ENCODE measurements around the gene ASCC3. TPM values are rescaled to one million over a fixed set of nuclear protein-coding genes. Genes with fewer than 3 reads are reported as not detected.

The ASCC3 gene
- total RNA-seq, 2 donors from 2014 or later: 61.7 to 81.6 TPM

GRCh38 chr6:100464903-100465700 is 416.0 kb downstream of the ASCC3 start, which contains the start of gene SIM1:
Gene SIM1, minus strand, starts transcription at chr6:100464921. Its CDS starts 1,453 bp downstream, at chr6:100463468.
- no peak for DNase-seq (ENCODE audit: low spot score)
- H3K4me3 Mint-ChIP-seq: peak within 1 kb of the TSS; percentile 22
- peaks cover 23% of the 10 kb centered on the region for H3K36me3 Mint-ChIP-seq
- peaks cover 5 to 19% of the 10 kb centered on the region in 2 donors for H3K4me1 Mint-ChIP-seq (ENCODE audit: low read depth in 2 of 2)
- peaks cover 50 to 72% of the 10 kb centered on the region in 2 donors for H3K27me3 Mint-ChIP-seq
- peak; percentile 65 to 72 for ATAC-seq
- H3K27ac Mint-ChIP-seq: no peak within 1 kb of the TSS
- no peaks in the 10 kb centered on the region for H3K9me3 Mint-ChIP-seq

- H3K27ac Mint-ChIP-seq: no peak overlapping the region
These were observed 416.8 kb downstream of the ASCC3 start for GRCh38 chr6:100464162-100464851.

GRCh38 chr6:100463630-100464161 is 417.4 kb downstream of the ASCC3 start:
- Mint-ChIP-seq H3K27ac (peak overlapping the region in 1 of 2 donors; percentile 41), H3K4me3 (no peak overlapping the region)

More at GRCh38 chr6:100464162-100464851, 416.8 kb downstream of the ASCC3 start:
- Mint-ChIP-seq H3K4me3 (no peak overlapping the region), H3K27me3 (peaks cover 48 to 72% of the 10 kb centered on the region in 2 donors), H3K4me1 (ENCODE audit: low read depth in 2 of 2) (peaks cover 5 to 19% of the 10 kb centered on the region in 2 donors), H3K9me3 (peaks cover 4% of the 10 kb centered on the region), H3K36me3 (peaks cover 23% of the 10 kb centered on the region)
- no peak for ATAC-seq
- no peak for DNase-seq (ENCODE audit: low spot score)

GRCh38 chr6:100462706-100463629 is 418.2 kb downstream of the ASCC3 start:
- H3K4me1 Mint-ChIP-seq (ENCODE audit: low read depth in 2 of 2): peaks cover 6 to 17% of the 10 kb centered on the region in 2 donors
- ATAC-seq: no peak
- peaks cover 20% of the 10 kb centered on the region for H3K36me3 Mint-ChIP-seq
- no peak overlapping the region for H3K4me3 Mint-ChIP-seq
- peaks cover 4% of the 10 kb centered on the region for H3K9me3 Mint-ChIP-seq
- no peak for DNase-seq (ENCODE audit: low spot score)
- H3K27me3 Mint-ChIP-seq: peaks cover 53 to 80% of the 10 kb centered on the region in 2 donors
- H3K27ac Mint-ChIP-seq: peak overlapping the region in 1 of 2 donors; percentile 41

More at GRCh38 chr6:100463630-100464161, 417.4 kb downstream of the ASCC3 start:
- Mint-ChIP-seq H3K27me3 (peaks cover 54 to 79% of the 10 kb centered on the region in 2 donors), H3K9me3 (peaks cover 4% of the 10 kb centered on the region), H3K4me1 (ENCODE audit: low read depth in 2 of 2) (peaks cover 5 to 19% of the 10 kb centered on the region in 2 donors), H3K36me3 (peaks cover 23% of the 10 kb centered on the region)
- DNase-seq (ENCODE audit: low spot score) (no peak), ATAC-seq (no peak)

- Mint-ChIP-seq H3K9me3 (peaks cover 4% of the 10 kb centered on the region), H3K27ac (no peak overlapping the region), H3K36me3 (peaks cover 17% of the 10 kb centered on the region), H3K27me3 (peaks cover 50 to 80% of the 10 kb centered on the region in 2 donors), H3K4me3 (peak overlapping the region; percentile 51), H3K4me1 (ENCODE audit: low read depth in 2 of 2) (peaks cover 7 to 14% of the 10 kb centered on the region in 2 donors)
- DNase-seq (ENCODE audit: low spot score) (no peak), ATAC-seq (no peak)
These were observed 419.0 kb downstream of the ASCC3 start for GRCh38 chr6:100461917-100462705.

GRCh38 chr6:100461278-100461916 is 419.7 kb downstream of the ASCC3 start:
- H3K4me3 Mint-ChIP-seq: peak overlapping the region; percentile 51
- H3K27ac Mint-ChIP-seq: no peak overlapping the region
- DNase-seq (ENCODE audit: low spot score) (no peak), ATAC-seq (no peak)
- H3K4me1 Mint-ChIP-seq (ENCODE audit: low read depth in 2 of 2): peaks cover 7 to 14% of the 10 kb centered on the region in 2 donors
- peaks cover 45 to 80% of the 10 kb centered on the region in 2 donors for H3K27me3 Mint-ChIP-seq
- peaks cover 4% of the 10 kb centered on the region for H3K9me3 Mint-ChIP-seq
- H3K36me3 Mint-ChIP-seq: peaks cover 15% of the 10 kb centered on the region

GRCh38 chr6:100460650-100461204 is 420.4 kb downstream of the ASCC3 start:
- H3K27me3 Mint-ChIP-seq: peaks cover 46 to 79% of the 10 kb centered on the region in 2 donors
- no peak overlapping the region for H3K27ac Mint-ChIP-seq
- H3K4me1 Mint-ChIP-seq (ENCODE audit: low read depth in 2 of 2): peaks cover 4 to 14% of the 10 kb centered on the region in 2 donors
- DNase-seq (ENCODE audit: low spot score) (no peak), ATAC-seq (no peak)
- no peak overlapping the region for H3K4me3 Mint-ChIP-seq
- H3K9me3 Mint-ChIP-seq: peaks cover 4% of the 10 kb centered on the region
- H3K36me3 Mint-ChIP-seq: peaks cover 11% of the 10 kb centered on the region

- H3K9me3 Mint-ChIP-seq: peaks cover 7% of the 10 kb centered on the region
- H3K27me3 Mint-ChIP-seq: peaks cover 50 to 85% of the 10 kb centered on the region in 2 donors
- no peak overlapping the region for H3K27ac Mint-ChIP-seq
- no peak overlapping the region for H3K4me3 Mint-ChIP-seq
- H3K36me3 Mint-ChIP-seq: peaks cover 11% of the 10 kb centered on the region
- ATAC-seq: no peak
- H3K4me1 Mint-ChIP-seq (ENCODE audit: low read depth in 2 of 2): peaks cover 4 to 14% of the 10 kb centered on the region in 2 donors
- no peak for DNase-seq (ENCODE audit: low spot score)
These were observed 421.4 kb downstream of the ASCC3 start for GRCh38 chr6:100459592-100460184.

GRCh38 chr6:100458841-100459591 is 422.1 kb downstream of the ASCC3 start:
- Mint-ChIP-seq H3K27me3 (peaks cover 55 to 91% of the 10 kb centered on the region in 2 donors), H3K9me3 (peaks cover 7% of the 10 kb centered on the region), H3K4me1 (ENCODE audit: low read depth in 2 of 2) (peaks cover 4 to 14% of the 10 kb centered on the region in 2 donors), H3K27ac (no peak overlapping the region), H3K4me3 (no peak overlapping the region), H3K36me3 (peaks cover 11% of the 10 kb centered on the region)
- no peak for ATAC-seq
- DNase-seq (ENCODE audit: low spot score): no peak
